Colon (tissue), 2 donors: ENCODE measurements around the gene ZC3H12D.

Source experiments
- FAIRE-seq: peaks from 2 replicates; lab custom pipeline; 2012; peaks lifted over from hg19 to GRCh38; lab: Jason Lieb, UNC
- donor health status: control.
- donor health status: control.

The ZC3H12D gene

DNA sequence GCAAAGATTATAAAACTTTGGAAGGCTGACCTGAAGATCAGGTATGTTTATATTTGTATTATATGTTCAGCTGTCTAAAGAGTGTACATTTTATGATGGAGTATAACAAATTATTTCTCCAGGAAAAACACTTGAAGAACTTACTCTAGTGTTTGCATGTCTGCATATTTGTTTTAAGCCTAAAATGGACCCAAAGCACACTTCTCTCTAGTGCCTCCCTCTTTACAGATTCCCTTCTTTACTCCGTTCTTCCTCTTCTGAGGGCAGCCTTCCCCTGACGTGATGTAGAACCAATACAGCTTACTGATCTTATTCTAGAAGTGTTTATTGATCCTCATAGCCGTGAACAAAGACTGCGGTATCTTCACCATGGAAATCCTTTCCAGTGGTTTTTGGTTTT is 70.8 kb downstream of the ZC3H12D start:
- FAIRE-seq: no peak

GRCh38 chr6:149410557-149410956 is 74.3 kb downstream of the ZC3H12D start:
- no peak for FAIRE-seq

DNA sequence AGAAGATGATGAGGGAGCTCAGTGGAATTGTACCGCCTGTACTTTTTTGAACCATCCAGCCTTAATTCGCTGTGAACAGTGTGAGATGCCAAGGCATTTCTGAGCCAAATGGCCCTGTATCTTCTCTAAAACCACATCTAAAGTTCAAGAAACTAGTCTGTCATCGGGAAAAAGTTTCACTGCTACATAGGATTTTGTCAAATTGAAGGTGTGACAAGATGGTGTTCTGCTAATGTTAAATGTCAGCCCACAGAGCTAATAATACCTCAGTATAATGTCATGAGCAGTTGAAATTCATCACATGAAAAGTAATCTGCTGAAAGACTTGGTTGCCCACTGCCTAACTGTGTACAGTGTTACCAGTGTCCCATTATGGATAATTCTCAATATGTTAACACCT is 75.2 kb downstream of the ZC3H12D start:
- no peak for FAIRE-seq

DNA sequence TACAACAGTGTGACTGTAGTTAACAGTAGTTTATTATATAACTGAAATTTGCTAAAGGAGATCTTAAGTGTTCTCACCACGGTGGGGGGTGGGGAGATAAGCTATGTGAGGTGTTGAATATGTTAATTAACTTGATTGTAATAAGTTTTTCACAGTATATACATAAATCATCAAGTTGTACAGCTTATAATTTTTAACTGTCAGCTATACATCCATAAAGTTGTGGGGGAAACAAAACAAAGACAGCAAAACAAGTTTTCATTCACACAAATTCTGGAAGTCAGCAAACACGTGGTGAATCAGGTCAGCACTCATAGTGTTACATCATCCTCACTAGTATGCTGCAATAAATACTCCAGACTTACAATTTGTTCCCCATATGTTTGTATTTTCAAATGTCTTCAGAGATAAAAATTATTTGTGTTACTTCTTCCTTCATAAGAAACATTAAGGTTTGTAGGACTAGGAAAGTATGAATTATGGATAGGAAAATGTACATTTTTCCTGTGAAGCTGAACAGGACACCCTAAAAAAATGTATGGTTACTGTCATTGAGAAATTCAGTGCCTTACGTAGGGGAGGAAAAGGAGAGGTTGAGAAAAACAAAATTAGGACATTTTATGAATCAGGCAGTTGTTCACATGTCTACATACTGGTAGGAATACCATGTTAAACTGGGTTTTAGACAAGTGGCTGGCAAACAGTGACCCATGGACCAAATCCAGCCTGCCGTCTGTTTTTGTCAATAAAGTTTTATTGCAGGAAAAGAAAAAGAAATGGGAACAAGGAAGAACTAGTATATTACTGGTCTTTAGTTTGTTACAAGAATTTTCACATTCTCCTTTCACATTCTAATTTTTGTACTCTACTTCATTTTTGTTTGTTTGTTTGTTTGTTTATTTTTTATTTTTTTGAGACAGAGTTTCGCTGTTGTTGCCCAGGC is 78.7 kb downstream of the ZC3H12D start:
- no peak for FAIRE-seq

- FAIRE-seq: no peak
Measured at GRCh38 chr6:149403534-149403933, 81.3 kb downstream of the ZC3H12D start.

GRCh38 chr6:149400050-149400449 is 84.8 kb downstream of the ZC3H12D start, which contains the start of gene SUMO4:
SUMO4 (plus strand) TSS chr6:149400262; CDS start chr6:149400392, 130 bp downstream.
- FAIRE-seq: no peak

DNA sequence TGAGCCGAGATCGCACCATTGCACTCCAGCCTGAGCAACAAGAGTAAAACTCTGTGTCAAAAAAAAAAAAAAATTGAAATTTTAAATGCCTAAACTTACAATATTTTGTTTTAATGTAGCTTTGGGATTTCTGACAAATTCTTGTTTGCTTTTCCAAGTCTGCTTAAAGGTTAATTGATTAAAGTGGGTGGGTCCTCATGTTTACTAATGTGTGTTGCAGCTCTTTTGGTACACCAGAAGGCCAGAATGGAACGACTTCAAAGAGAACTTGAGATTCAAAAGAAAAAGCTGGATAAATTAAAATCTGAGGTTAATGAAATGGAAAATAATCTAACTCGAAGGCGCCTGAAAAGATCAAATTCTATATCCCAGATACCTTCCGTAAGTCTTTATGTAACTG is 87.4 kb downstream of the ZC3H12D start:
- FAIRE-seq: no peak
